GM12874 (cell line): ENCODE data around the gene TNIK.

Source experiments
- TF ChIP-seq, protein P1 (sequence below): IDR thresholded peaks from 2 replicates; pipeline ENCODE4 v1.5.1; 2011; ENCODE audit warnings: low read depth, mild to moderate bottlenecking, control low read depth, low read length, moderate library complexity; ENCODE audit not compliant: insufficient read depth

TNIK gene

DNA sequence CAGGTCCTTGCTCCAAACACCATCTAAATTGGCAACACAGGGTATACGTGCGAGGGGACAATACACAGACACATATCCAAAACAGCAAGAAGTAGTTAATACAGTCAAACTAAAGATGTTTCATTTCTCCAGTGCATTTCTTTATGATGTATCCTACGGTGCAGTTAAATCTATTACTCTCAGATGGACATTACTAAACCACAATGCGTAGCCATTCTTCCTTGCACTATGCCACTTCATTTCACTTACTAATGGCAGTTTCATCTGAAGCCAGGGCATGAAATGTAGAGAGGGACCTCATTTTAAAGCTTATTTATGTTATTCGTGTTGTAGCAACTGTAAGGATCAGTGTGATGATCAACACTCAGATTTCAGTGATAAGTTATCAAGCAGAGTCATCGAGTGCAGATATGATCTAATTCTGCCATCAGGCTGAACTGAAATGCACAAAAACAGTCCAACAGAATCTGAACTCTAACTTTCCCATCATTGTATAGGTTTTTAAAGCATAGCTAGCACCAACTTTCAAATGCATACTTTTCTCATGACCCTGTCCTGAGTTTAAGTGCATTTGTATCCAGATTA is 14.5 kb downstream of the TNIK start:
- TF ChIP-seq, protein P1, sequence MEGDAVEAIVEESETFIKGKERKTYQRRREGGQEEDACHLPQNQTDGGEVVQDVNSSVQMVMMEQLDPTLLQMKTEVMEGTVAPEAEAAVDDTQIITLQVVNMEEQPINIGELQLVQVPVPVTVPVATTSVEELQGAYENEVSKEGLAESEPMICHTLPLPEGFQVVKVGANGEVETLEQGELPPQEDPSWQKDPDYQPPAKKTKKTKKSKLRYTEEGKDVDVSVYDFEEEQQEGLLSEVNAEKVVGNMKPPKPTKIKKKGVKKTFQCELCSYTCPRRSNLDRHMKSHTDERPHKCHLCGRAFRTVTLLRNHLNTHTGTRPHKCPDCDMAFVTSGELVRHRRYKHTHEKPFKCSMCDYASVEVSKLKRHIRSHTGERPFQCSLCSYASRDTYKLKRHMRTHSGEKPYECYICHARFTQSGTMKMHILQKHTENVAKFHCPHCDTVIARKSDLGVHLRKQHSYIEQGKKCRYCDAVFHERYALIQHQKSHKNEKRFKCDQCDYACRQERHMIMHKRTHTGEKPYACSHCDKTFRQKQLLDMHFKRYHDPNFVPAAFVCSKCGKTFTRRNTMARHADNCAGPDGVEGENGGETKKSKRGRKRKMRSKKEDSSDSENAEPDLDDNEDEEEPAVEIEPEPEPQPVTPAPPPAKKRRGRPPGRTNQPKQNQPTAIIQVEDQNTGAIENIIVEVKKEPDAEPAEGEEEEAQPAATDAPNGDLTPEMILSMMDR, result no peak

GRCh38 chr3:171444001-171444690 is 16.1 kb downstream of the TNIK start:
- TF ChIP-seq, protein P1, result no peak

GRCh38 chr3:171443211-171443957 is 16.8 kb downstream of the TNIK start:
- TF ChIP-seq, protein P1, result no peak

DNA sequence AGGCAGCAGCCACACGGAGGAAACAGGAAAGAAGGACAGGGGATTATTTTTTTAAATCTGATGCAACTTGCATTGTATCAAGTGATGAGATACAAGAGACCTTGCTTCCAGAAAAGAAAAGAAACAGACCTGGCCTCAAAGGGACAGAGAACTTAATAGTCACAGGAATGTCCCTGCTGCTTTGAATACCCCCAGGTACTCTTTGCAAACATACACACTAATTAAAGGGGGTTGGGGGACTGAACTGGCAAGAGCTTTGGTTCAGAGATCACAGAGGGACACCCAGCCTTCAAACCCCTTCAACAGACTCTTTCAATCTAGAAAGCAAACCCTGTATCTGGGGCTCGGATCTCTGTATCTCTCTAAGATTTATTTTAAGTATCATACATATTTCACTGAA is 18.0 kb downstream of the TNIK start:
- TF ChIP-seq, protein P1, result no peak

- TF ChIP-seq, protein P1, result no peak
Observed at GRCh38 chr3:171441381-171441780, 18.8 kb downstream of the TNIK start.

DNA sequence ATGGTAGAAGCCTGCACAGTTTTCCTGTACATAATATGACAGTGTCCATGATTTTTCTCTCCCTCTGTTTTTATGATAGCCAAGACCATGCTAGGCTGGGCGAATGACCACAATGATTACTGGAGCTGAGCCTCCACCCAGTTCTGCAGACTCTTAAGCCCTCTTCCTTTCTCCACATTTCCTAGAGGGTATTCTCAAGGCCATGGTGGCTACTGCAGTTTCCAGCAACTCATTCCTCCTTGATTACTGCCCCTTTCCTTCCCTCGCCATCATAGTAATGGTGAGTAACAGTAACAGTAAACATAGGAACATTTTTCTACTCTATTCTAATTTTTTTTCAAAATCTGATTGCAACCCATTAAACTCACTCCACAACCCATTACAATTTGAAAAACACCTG is 20.2 kb downstream of the TNIK start:
- TF ChIP-seq, protein P1, result no peak

DNA sequence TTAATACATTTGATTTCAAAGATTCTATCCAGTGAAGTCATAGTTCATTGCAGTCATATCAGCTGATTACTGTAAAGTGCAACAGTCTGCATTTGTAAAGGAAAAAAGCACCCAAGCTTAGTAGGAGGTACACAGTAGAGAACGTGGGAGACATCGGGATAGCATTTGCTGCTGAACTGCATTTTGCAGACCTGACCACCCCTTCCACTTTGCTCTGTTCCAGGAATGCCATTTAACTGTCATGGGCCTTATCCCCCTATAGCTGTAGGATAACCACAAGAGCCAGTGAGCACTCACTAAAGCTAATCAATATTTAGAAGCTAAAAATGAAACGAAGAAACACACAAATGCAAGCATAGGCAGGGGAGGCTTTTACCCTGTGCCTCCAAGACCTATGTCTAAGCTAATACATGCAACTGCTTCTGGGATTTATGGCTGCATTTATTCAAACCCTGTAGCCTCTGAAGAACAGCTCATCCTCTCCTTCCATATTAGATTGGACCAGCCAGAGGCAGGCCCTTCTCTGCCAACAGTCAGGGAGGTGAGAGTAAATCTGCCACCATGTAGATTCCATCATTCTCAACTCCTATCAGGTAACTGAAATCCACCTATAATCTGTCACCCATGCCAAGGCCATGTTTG is 23.0 kb downstream of the TNIK start:
- TF ChIP-seq, protein P1, result no peak
